Epidermal melanocyte (primary cell): ENCODE measurements around the gene ZBTB7B.

Source experiments
- DNase-seq: peaks from one replicate; pipeline ENCODE4 v3.0.0; 2011; ENCODE audit warnings: low spot score; ENCODE audit not compliant: insufficient read length

ZBTB7B gene

DNA sequence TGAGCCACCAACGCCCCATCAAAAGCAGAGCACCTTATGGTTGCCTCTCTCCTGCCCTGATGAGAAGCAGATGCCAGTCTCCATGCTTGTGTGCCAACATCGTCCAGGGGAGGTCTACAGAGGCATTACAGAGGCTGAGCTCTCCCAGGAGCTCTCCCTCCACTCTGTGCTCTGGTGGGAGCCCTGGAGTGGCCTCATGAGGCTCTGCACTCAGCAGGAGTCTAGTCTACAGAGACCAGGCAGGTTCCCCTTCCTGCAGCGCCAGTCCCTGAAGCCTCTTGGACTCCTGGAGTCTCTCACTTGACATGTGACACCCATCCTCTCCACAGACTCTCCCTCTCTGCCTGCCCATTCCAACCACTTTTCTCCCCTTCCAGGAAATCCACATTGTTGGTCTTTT is 34.4 kb downstream of the ZBTB7B start:
- no peak for DNase-seq

DNA sequence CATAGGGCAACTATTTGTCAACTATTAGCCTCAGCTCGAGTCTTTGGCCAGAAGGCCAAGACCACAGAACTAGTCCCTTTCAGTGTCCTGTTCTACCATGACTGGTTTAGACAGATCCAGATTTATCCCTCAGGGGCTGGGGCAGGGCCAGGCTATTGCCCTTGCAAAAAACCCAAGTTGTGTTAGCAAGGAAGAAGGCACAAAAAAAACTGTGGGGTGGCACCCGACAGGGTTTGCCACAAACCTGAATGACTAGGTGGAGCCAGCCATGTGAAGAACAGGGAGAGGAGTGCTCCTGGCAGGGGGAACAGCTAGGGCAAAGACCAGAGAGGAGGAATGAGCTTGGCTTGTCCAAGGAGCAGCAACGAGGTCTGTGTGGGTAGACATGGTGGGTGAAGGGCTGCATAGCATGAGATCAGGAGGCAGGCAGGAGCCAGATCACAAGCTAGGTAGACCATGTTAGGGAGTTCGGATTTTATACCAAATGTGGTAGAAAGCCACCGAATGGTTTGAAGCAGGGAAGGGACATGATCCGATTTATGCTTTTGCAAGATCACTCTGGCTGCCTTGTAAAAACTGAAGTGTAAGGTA is 35.3 kb downstream of the ZBTB7B start:
- no peak for DNase-seq

DNA sequence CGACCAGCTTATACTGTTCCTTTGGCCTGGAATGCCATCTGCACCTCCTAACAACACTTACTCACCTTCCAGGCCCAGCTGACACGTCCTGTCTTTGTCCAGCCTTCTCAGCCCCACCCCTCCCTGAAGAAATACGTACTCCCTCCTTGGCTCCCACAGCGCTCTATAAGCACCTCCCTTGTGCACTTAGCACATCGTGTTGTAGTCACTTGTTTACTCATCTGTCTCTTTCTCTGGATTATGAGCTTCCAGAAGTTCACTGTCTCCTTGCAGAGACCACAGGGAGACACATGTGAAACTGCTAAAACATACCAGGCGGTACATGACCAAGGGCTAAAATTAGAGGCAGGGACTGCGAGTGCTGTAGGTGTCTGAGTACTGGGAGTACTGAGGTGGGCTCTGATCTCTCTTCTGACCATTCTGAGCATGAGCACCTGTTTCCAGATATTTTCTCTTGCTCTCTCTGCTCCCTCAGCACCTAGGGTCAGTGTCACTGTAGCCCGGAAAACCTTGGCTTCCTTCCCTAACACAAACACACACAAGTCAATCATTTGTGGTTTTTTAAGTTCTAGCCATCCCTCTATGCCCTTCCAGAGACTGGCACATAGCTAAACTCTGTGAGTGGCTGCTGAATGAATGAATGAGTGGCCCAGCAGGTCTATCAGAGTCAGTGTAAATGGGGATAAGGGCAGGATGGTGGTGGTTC is 36.2 kb downstream of the ZBTB7B start:
- DNase-seq, result no peak

DNA sequence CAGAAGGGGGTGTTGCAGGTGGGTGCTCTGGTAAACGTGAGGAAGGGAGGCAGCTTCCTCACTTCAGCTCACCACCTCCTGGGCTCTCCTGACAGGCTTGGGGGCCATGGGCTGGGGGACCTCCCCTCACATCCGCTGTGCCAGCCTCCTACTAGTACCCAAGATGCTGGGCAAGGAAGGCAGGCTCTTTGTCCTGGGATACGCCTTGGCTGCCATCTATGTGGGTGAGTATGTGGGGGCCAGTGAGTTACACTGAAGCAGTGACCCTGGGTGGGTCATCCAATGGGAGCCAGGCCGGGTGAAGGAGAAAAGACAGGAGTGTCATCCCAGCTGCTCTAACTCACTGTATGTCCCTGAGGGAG is 36.7 kb downstream of the ZBTB7B start:
- no peak for DNase-seq

DNA sequence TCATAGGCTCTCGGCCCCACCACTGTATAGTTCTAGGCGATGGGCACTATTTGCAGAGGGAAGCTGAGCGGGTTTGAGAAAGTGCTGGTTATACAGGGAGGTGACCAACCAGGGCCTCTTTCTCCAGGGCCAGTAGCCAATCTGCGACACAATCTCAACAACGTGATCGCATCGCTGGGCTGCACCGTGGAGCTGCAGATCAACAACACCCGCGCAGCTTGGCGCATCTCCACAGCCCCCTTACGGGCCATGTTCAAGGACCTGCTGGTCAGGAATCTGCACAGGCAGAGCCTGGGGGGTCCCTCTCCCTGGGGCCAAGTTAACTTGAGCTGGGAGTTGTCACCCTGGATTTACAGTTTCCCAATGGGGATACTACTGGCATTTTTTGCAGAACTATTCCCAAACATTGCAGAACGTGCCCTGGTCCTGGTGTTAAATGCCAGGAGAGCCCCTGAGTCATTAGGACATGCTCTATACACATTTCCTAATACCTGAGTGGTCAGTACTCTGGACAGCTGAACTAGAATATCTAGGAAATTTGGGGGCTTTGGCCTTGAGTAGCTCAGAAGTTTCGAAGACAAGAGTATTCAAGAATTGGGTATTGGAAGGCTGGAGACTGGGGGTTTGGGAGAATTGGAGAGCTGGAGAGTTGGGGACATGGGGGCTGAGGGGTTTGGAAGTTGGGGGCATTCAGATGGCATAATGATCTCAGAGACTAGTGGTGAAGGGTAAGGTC is 37.9 kb downstream of the ZBTB7B start:
- DNase-seq, result no peak

DNA sequence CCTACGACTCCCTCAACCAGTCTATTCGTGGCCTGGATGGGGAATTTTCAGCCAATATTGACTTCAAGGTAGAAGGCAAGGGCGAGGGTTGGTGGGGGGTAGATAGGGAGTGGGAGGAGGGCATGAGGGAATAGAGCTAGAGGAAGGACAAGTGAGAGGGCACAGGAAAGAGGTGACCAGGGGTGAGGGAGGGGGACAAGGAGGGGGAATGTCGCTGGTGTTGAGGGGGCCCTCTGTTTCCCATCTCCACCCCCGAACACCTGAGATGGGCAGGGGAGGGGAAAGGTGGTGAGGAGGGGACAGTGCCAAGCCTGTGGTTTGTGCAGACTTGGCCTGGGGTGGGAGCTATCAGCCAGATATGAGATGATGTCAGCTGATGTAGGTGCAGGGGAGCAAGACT is 40.2 kb downstream of the ZBTB7B start:
- no peak for DNase-seq

DNA sequence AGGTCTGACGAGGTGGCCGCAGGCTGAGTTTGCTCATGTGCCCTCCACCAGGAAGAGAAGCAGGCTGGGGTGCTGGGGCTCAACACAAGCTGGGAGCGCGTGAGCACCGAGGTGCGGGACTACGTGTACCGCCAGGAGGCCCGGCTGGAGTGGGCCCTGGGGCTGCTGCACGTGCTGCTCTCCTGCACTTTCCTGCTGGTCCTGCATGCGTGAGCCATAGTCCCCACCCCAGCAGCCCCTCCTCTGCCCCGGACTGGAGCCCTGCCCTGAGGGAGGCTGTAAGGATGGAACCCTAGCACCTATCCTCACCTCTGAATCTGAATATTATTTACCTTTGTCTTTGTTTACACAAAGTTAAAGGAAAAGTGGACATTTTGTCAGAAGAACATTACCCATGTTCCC is 40.7 kb downstream of the ZBTB7B start:
- no peak for DNase-seq

DNA sequence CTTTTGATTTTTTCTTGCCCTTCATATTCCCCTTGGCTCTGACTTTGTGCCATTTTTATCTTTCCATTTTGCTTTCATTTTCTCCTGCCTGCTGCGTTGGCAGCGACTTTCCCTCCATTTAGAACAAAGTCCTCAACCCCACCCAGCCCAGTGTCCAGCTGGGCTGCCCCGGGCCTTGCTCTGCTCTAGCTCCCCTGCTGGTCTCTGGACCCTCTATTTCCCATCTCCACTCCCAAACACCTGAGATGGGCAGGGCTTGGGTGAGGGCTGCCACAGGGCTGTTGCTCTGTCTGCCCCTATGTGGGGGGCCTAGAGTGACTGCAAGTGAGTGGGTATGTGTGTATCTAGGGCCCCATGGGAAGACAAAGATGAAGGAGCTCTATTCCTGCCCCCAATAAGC is 41.2 kb downstream of the ZBTB7B start:
- no peak for DNase-seq

DNA sequence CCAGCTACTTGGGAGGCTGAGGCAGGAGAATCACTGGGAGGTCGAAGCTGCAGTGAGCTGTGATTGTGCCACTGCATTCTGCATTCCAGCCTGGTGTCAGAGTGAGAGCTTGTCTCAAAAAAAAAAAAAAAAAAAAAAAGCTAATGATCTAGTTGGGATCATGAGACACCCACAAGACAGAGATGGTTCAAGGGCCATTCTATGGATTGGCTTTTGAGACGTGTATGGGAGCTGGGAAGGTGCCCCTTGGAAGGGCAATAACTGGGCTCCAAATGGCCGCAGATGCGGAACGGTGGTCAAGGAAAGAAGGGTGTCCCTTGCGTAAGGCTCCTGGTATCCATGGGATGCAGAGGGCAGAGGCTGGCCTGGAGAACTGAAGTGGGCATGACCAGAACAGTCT is 41.8 kb downstream of the ZBTB7B start:
- no peak for DNase-seq

DNA sequence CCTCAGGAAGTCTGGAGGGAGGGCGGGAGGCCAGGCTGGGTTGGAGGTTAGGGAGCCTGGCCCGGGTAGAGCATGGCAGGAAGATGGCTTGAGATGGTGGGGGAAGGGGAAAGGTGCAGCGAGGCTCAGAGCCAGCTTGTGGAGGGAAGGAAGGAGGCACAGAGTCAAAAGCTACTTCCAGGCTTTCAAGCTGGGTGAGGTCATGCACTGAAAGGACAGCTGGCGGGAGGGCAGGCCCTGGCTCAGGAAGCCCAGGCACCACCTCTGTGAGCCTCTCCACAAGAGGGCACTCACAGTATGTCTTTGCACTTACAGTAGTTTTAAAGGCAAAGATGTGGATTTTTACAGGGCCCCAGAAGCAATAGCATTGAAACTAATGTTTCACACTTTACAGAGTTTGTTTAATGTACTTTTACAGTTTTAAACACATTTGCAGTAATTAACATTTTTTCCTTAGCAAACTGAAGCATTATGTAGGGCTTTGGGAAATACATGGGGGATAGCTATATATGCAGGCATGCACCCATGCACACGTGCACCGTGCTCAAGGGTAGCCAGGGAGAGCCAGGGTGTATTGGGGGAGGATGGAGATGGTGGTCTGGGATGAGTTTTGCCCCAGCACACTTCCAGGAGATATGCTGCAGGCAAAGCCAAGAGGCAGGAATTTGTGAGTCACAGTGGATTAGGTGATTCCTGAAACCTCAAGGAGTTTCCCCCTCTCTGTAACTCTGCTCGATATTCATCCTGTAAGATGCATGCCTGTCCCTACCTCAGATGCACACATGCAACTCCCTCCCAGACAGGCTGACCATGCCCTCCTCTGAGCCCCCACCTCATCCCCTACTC is 42.4 kb downstream of the ZBTB7B start:
- DNase-seq, result peak; percentile 93

DNA sequence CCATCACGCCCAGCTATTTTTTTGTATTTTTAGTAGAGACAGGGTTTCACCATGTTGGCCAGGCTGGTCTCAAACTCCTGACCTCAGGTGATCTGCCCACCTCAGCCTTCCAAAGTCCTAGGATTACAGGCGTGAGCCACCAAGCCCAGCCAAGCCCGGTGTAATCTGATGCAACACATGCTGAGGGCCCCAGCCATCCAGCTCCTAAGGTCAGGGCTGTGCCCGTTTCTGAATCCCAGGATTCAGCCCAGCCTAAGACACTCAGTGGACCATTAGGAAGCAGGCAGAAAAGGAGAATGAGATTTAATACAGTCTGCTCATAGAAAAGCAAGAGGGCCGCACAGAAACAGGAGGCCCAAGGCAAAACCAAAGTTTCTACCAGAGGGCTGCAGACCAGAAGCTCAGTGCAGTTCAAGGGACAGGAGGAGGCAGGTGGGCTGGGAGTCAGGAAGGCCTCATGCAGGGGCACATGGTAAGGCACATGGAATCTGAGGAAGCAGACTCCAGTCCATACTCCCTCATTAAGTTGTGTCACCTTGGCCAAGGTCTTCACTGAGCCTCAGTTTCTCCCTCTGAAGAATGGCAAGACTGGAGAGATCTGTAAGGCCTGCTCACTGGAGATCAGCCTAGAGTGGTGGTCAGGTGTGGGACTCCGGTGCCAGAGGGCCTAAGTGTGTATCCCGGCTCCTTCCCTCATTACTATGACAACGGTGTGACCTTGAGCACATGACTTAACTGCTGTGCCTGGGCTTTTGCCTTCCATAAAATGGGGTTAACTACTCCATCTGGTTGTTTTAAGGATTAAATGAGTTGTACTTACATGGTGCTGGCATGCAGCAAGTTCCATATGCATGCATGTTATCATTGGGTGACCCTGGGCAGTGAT is 46.1 kb downstream of the ZBTB7B start:
- no peak for DNase-seq

DNA sequence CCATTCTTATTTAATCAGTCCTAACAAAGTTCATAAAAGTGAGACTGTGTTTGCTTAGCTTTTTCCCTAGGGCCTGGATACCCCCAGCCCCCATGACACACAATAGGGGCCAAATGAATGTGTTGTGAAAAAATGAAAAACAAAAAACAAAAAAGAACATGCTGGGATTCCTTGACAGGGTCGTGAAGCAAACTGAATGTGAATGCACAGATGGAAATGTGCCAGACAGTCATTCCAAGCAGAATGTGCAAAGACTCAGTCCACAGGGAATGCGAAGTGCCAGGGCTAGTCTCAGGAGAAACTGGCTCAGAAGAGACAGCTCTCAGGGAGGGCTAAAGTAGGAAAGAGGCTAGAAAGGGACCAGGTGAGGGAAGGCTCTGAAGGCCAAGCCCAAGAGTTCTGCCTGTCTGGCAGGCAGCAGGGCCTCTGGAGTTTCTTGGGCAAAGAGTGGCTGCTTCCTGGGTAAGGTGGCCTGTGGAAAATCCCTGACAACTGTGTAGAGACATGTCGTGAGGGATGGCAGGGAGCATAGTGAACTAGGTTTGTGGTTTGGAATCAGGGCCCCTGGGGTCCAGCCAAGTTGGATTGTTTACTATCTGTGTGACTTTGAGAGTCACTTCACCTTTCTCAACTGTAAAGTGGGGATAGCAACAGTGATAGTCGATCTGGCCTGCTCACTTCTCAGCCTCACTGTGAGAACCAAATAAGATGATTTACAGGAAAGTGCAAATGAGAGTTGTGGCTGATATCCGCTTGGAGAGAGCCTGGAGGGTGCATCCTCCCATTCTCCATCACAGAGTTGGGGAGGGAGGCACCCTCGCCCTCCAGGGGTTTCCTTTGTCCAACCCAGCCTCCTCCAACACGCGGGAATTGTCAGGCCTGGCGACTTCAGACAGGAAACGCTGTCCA is 47.3 kb downstream of the ZBTB7B start:
- DNase-seq, result no peak

DNA sequence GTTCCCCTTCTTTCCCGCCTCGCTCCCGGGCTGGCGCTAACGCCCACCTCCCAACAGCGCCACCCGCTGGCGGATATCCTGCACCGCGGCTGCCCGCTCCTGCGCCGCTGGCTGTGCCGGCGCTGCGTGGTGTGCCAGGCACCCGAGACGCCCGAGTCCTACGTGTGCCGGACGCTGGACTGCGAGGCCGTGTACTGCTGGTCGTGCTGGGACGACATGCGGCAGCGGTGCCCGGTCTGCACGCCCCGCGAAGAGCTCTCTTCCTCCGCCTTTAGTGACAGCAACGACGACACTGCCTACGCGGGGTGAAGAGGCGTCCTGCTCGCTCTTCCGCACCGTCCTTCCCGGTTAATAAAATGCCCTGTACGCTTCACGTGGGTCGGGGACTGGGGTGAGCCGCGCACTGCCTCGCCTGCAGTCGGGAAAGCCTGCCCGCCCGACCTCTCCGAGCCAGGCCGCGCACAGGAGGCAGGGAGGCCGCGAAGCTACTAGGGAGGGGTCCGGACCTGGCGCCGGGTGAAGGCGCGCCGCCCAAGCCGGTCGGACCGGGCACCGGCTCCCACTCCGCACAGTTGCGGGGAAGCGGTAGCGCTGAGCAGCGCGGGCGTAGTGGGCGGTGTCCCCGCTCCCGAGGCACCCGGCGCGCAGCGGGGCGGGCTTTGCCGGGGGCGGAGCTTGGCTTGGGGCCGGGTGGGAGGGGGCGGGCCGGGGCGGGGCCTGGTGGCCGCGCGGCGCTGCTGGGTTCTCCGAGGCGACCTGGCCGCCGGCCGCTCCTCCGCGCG is 48.1 kb downstream of the ZBTB7B start, which contains the start of gene ADAM15:
Gene ADAM15 (plus strand): TSS at position 757 of the 782 bp plus-strand sequence. CDS start 71 bp downstream, outside the sequence.
- DNase-seq, result peak; percentile 96

DNA sequence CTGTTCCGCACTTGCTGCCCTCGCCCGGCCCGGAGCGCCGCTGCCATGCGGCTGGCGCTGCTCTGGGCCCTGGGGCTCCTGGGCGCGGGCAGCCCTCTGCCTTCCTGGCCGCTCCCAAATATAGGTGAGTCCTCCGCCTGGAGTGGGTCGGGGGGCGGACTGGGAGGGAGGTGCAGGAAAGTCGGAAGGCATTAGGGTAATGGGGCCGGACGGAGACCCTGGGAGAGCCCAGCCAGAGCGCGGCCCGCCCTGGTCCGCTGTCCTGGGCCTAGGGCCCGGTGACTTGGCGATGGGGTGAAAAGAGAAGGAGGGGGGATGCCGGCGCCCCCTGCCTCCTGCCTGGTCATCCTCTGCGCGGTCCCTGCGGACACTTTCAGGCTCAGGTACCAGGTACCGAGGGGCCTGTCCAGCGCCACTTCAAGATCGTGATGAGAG is 48.8 kb downstream of the ZBTB7B start:
- no peak for DNase-seq

DNA sequence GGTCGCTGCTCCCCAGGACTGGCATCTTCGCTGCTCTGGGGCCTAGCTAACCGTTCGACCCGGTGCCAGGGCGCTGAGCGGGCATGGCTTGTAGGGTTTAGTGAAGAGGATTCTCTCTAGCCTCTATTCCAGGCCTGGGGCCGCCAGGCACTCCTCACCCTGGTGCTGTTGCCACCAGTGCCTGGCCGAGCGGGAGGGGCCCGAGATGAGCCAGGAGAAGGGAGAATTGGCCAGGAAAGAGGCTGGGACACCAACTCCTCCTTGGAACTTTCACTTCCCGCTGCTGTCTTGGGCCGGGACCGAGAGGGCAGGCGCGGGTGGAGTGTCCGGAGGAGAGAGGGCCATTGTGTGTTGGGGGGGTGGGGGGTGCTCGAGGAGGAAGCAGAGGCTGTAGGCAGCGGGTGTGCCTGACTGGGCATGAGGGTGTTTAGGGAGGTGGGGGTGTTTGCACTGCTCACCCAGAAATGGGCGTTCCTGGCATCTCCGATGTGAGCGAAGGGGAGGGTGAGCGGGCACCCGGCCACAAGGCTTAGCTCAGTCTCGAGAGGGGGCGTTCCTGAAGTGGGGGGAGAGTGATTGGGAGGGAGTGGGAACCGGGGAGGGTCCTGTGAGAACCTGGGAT is 49.3 kb downstream of the ZBTB7B start:
- peak; percentile 49 for DNase-seq

DNA sequence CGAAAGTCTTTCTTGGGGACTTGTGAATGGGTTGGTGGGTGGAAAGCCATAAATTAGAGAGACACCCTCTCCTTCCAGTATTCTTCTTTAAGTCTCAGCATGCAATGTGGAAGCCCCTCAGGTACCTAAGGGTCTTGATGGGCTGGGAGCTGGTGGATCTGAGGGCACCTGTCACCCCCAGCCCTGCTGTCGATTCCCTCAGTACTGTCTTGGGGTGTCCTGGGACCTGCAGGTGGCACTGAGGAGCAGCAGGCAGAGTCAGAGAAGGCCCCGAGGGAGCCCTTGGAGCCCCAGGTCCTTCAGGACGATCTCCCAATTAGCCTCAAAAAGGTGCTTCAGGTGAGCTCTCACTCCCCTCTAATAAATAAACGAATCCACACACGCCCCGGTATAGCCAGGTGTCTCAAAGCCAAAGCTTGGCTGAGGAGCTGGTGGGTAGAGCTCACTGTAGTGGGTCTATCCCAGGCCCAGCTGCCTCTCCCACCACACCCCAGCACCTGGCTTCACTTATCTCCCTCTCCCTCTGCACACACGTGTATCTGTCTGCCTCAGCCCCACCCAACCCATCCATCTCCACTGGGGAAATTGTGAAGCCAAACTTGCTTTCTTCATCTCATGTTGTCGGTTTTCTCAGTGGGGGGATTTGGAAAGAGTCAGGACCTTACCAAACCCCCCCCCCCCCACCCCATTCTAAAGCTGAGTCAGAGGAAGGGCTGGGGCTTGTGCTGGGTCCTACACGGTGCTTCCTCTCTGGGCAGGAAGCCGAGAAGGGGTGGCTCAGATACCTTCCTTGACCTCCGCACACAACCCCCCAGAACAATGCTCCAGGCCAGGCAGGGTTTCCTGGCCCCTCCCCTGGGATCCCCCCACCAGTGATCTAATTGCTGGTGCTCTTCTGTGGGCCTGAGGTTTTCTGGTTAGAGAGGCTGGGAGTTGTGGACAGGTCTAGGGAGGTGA is 50.1 kb downstream of the ZBTB7B start:
- DNase-seq, result no peak

DNA sequence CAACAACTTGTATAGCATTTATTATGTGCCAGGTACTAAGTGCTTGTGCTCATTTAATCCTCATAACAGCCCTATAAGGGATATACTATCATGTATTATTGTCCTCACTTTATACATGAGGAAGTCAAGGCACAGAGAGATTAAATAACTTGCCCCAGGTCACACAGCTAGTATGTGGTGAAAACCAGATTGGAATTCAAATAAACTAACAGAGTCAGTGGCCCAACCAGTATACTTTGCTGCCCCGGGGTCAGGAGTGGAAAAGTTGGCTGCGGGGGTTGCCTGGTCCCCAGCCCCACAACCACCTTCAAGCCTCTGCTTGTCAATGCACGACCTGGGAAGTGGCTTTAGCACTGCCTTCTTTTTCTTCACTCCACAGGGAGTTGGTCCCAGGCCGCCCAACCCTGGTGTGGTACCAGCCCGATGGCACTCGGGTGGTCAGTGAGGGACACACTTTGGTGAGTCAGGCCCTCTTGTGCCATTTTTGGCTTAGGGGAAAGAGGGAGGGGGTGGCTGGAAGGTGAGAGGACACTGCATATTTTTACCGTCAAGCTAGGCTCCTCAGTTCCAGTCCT is 51.0 kb downstream of the ZBTB7B start:
- no peak for DNase-seq
